ENCODE data around the gene KCNF1. TPM values are rescaled to one million over a fixed set of nuclear protein-coding genes. Genes with fewer than 3 reads are reported as not detected.
"Not testable (repeated sequence)": the region's sequence is repeated elsewhere in the genome, so short reads cannot be mapped to it uniquely, and the experiment has no call there.

The KCNF1 gene
- polyA plus RNA-seq, 1 donor from 2014 or later, result 11.4 TPM

- Histone ChIP-seq H2AFZ (ENCODE audit: low read depth, low read length) (no peak overlapping the region), H3K4me2 (ENCODE audit: low read length) (no peak overlapping the region), H4K20me1 (ENCODE audit: insufficient read depth) (no peaks in the 10 kb centered on the region), H3K79me2 (replicated peaks; ENCODE audit: insufficient read depth, low read length) (no peaks in the 10 kb centered on the region), H3F3A (ENCODE audit: insufficient read depth, low read length, poor library complexity, severe bottlenecking) (no peaks in the 10 kb centered on the region), H3K27me3 (ENCODE audit: insufficient read depth, low read depth, low read length) (no peaks in the 10 kb centered on the region), H3K4me3 (ENCODE audit: low read length) (no peak overlapping the region), H3K9me2 (ENCODE audit: insufficient read depth, low read length) (no peaks in the 10 kb centered on the region), H3K27ac (ENCODE audit: low read length) (no peak overlapping the region), H3K9me3 (ENCODE audit: low read length) (no peaks in the 10 kb centered on the region), H3K9ac (ENCODE audit: low read length) (no peak overlapping the region), H3K36me3 (ENCODE audit: insufficient read depth, low read length) (no peaks in the 10 kb centered on the region)
- TF ChIP-seq SMC3 (conservative IDR thresholded peaks at IDR 0.05; ENCODE audit: poor library complexity) (no peak), MXI1 (conservative IDR thresholded peaks at IDR 0.05; ENCODE audit: poor library complexity, severe bottlenecking) (no peak), TAF1 (IDR thresholded peaks at IDR 0.05; ENCODE audit: low read depth) (no peak), EZH2 (IDR thresholded peaks at IDR 0.05; ENCODE audit: borderline replicate concordance, insufficient read depth, low read length, poor library complexity, severe bottlenecking) (no peak), REST (IDR thresholded peaks at IDR 0.05; ENCODE audit: borderline replicate concordance) (no peak), RAD21 (conservative IDR thresholded peaks at IDR 0.05) (no peak), EP300 (conservative IDR thresholded peaks at IDR 0.05; ENCODE audit: poor library complexity, severe bottlenecking) (no peak), POLR2AphosphoS5 (IDR thresholded peaks at IDR 0.05) (no peak)
- TF ChIP-seq, protein P1, sequence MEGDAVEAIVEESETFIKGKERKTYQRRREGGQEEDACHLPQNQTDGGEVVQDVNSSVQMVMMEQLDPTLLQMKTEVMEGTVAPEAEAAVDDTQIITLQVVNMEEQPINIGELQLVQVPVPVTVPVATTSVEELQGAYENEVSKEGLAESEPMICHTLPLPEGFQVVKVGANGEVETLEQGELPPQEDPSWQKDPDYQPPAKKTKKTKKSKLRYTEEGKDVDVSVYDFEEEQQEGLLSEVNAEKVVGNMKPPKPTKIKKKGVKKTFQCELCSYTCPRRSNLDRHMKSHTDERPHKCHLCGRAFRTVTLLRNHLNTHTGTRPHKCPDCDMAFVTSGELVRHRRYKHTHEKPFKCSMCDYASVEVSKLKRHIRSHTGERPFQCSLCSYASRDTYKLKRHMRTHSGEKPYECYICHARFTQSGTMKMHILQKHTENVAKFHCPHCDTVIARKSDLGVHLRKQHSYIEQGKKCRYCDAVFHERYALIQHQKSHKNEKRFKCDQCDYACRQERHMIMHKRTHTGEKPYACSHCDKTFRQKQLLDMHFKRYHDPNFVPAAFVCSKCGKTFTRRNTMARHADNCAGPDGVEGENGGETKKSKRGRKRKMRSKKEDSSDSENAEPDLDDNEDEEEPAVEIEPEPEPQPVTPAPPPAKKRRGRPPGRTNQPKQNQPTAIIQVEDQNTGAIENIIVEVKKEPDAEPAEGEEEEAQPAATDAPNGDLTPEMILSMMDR (IDR thresholded peaks at IDR 0.05; ENCODE audit: poor library complexity, severe bottlenecking), result no peak
These were observed 45.7 kb downstream of the KCNF1 start for GRCh38 chr2:10957391-10957790.

DNA sequence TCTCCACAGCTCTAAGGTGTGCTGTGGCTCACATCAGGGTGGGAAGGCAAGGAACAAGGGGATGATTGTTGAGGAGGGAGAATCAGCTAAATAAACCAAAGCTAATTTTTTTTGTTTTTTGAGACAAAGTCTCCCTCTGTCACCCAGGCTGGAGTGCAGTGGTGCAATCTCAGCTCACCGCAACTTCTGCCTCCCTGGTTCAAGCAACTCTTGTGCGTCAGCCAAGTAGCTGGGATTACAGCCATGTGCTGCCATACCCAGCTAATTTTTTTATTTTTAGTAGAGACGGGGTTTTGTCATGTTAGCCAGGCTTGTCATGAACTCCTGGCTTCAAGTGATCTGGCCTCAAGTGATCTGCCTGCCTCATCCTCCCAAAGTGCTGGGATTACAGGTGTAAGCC is 46.7 kb downstream of the KCNF1 start:
- not testable (repeated sequence) for H3K27me3 ChIP-seq (ENCODE audit: insufficient read depth, low read depth, low read length); H3K9me2 ChIP-seq (ENCODE audit: insufficient read depth, low read length); H3K36me3 ChIP-seq (ENCODE audit: insufficient read depth, low read length); H3K27ac ChIP-seq (ENCODE audit: low read length); H3K9me3 ChIP-seq (ENCODE audit: low read length); H3F3A ChIP-seq (ENCODE audit: insufficient read depth, low read length, poor library complexity, severe bottlenecking); H3K79me2 ChIP-seq (replicated peaks; ENCODE audit: insufficient read depth, low read length); H2AFZ ChIP-seq (ENCODE audit: low read depth, low read length); H3K4me3 ChIP-seq (ENCODE audit: low read length); H4K20me1 ChIP-seq (ENCODE audit: insufficient read depth); H3K4me2 ChIP-seq (ENCODE audit: low read length); H3K9ac ChIP-seq (ENCODE audit: low read length)
